ENCODE data around the gene PBX1.
A peak's percentile ranks its signal among the peaks of the same experiment; 100 is the strongest.

DNA sequence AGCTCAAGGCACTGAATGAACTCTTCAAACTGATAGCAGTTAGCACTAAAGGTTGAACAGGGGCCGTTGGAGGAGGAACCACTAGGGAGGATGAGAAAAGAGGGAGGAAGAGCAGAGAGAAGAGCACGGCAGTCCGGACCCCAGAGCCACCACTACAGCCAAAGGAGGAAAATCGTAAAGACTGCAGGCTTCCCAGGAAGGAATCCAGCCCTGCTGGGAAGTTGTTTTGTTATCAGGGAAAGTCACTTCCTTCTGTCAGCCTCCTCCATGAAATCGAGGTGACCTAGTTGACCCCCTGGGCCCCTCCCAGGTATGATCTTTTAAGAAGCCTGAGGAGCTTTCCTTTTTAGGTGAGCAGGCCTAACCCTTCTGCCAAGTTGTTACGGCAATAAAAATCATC is 88.2 kb downstream of the PBX1 start:
- TF ChIP-seq, protein P1, sequence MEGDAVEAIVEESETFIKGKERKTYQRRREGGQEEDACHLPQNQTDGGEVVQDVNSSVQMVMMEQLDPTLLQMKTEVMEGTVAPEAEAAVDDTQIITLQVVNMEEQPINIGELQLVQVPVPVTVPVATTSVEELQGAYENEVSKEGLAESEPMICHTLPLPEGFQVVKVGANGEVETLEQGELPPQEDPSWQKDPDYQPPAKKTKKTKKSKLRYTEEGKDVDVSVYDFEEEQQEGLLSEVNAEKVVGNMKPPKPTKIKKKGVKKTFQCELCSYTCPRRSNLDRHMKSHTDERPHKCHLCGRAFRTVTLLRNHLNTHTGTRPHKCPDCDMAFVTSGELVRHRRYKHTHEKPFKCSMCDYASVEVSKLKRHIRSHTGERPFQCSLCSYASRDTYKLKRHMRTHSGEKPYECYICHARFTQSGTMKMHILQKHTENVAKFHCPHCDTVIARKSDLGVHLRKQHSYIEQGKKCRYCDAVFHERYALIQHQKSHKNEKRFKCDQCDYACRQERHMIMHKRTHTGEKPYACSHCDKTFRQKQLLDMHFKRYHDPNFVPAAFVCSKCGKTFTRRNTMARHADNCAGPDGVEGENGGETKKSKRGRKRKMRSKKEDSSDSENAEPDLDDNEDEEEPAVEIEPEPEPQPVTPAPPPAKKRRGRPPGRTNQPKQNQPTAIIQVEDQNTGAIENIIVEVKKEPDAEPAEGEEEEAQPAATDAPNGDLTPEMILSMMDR (IDR thresholded peaks at IDR 0.05), result no peak
- TF ChIP-seq POLR2AphosphoS5 (IDR thresholded peaks at IDR 0.05), result peak; percentile 51
- no peak for TF ChIP-seq POLR2A (IDR thresholded peaks at IDR 0.05)
